SJSA1 (cell line): ENCODE data around the gene SCGB1A1. TPM values are rescaled to one million over a fixed set of nuclear protein-coding genes. Genes with fewer than 3 reads are reported as not detected.
A peak's percentile ranks its signal among the peaks of the same experiment; 100 is the strongest.
"Not testable (repeated sequence)": the region's sequence is repeated elsewhere in the genome, so short reads cannot be mapped to it uniquely, and the experiment has no call there.

Experiments
- DNase-seq, 2 experiments: peaks; one replicate each; pipeline ENCODE4 v3.0.0-alpha.2; 2015 to 2020; ENCODE audit warnings: low spot score in 2 of 2, low read depth in 1 of 2
- H3K27ac ChIP-seq: fragments of 250-450 bp; sonication (Bioruptor Pico); 2 replicates; pipeline ENCODE4 v1.5.1; 2020; ENCODE audit warnings: mild to moderate bottlenecking, moderate library complexity
- H3K27me3 ChIP-seq: fragments of 250-450 bp; sonication (Bioruptor Pico); replicated peaks from 2 replicates; pipeline ENCODE4 v1.5.1; 2020; ENCODE audit warnings: mild to moderate bottlenecking, moderate library complexity
- H3K36me3 ChIP-seq: fragments of 250-450 bp; sonication (Bioruptor Pico); 2 replicates; pipeline ENCODE4 v1.5.1; 2020; ENCODE audit warnings: mild to moderate bottlenecking
- H3K4me1 ChIP-seq: fragments of 250-450 bp; sonication (Bioruptor Pico); replicated peaks from 2 replicates; pipeline ENCODE4 v1.6.1; 2021; ENCODE audit warnings: mild to moderate bottlenecking
- H3K4me3 ChIP-seq: fragments of 250-450 bp; sonication (Bioruptor Pico); 2 replicates; pipeline ENCODE4 v1.5.1; 2020; ENCODE audit warnings: mild to moderate bottlenecking
- H3K9me3 ChIP-seq: fragments of 250-450 bp; sonication (Bioruptor Pico); replicated peaks from 2 replicates; pipeline ENCODE4 v1.5.1; 2020; ENCODE audit warnings: mild to moderate bottlenecking
- total RNA-seq: library from RNA; depleted of rRNA; stranded (reverse); fragments of >200 nt; shearing (Covaris generic); gene quantifications from 2 replicates; pipeline ENCODE4 v1.2.3, GENCODE V29; 2014; rRNA removed

Gene SCGB1A1, protein sequence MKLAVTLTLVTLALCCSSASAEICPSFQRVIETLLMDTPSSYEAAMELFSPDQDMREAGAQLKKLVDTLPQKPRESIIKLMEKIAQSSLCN
- total RNA-seq: not detected in 2 replicates

DNA sequence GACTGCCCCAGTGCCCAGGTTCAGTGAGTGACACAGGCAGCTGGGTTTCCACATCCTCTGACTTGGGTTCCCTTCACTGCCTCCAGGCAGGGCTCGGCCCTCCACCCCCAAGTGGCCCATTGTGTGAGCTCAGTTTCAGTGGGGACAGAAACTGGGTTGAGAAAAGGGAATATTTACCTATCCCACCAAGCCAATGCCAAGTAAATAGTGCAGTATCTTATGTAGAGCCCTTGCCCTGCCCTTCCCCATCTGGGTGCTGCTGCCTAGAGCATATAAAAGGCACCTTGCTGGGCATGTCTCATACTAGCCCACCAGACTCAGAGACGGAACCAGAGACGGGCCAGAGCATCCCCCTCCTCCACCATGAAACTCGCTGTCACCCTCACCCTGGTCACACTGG is at the start of gene SCGB1A1:
TSS of gene SCGB1A1 (plus strand) at position 301 of the 400 bp plus-strand sequence. CDS start at position 364, 63 bp downstream.
- Histone ChIP-seq H3K9me3 (no peaks in the 10 kb centered on the region; the same call in 1 of the 2 replicates), H3K27me3 (no peaks in the 10 kb centered on the region), H3K27ac (no peak within 1 kb of the TSS), H3K4me3 (no peak within 1 kb of the TSS), H3K36me3 (no peaks in the 10 kb centered on the region), H3K4me1 (peaks cover 9% of the 10 kb centered on the region; the same call in 1 of the 2 replicates)
- DNase-seq: no peak

DNA sequence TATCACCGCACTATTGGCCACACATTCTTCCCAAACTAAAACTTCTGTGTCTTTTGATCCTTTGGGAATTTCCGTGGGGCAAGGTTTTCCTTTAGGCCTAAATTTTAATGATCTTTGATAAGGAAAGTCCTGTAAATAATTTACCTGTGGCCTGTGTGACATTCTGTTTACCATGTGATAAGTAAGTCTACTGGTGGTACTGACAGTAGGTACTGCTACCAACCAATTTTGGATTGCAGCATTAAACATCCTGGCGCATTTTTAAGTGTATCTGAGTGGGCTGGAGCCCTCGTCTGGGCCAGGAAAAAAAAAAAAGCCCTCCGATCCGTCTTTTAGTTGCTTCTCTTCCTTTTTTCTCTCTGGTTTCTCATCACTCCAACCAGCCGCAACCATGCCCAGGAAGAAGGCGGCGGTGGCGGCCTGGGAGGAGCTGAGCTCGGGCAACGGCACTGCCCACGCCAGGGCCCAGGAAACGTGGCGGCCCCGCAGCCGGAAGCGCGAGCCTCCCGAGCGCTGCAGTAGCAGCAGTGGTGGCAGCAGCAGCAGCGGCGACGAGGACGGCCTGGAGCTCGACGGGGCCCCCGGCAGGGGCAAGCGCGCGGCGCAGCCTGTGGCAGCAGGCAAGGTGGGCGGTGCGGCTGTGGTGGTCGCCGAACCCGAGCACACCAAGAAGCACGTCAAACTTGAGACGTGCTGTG is 47.9 kb upstream of the SCGB1A1 start:
- H3K9me3 ChIP-seq: no peaks in the 10 kb centered on the region
- H3K27me3 ChIP-seq: no peaks in the 10 kb centered on the region; the same call in 1 of the 2 replicates
- no peak for DNase-seq
- no peaks in the 10 kb centered on the region for H3K4me1 ChIP-seq
- no peak overlapping the region for H3K27ac ChIP-seq
- H3K4me3 ChIP-seq: no peak overlapping the region
- H3K36me3 ChIP-seq: no peaks in the 10 kb centered on the region

DNA sequence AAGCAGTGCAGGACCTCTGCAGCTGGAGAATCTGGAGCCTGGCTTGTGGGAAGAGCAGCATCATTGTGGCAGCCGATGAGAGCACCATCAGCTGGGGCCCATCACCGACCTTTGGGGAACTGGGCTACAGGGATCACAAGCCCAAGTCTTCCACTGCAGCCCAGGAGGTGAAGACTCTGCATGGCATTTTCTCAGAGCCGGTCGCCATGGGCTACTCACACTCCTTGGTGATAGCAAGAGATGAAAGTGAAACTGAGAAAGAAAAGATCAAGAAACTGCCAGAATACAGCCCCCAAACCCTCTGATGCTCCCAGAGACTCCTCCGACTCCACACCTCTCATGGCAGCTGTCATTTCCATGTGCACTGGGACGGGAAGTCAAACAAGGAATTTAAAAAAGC is 46.0 kb upstream of the SCGB1A1 start:
- Histone ChIP-seq H3K27ac (no peak overlapping the region), H3K4me3 (no peak overlapping the region), H3K9me3 (no peaks in the 10 kb centered on the region), H3K4me1 (no peaks in the 10 kb centered on the region), H3K36me3 (no peaks in the 10 kb centered on the region), H3K27me3 (no peaks in the 10 kb centered on the region; the same call in 1 of the 2 replicates)
- DNase-seq: no peak

DNA sequence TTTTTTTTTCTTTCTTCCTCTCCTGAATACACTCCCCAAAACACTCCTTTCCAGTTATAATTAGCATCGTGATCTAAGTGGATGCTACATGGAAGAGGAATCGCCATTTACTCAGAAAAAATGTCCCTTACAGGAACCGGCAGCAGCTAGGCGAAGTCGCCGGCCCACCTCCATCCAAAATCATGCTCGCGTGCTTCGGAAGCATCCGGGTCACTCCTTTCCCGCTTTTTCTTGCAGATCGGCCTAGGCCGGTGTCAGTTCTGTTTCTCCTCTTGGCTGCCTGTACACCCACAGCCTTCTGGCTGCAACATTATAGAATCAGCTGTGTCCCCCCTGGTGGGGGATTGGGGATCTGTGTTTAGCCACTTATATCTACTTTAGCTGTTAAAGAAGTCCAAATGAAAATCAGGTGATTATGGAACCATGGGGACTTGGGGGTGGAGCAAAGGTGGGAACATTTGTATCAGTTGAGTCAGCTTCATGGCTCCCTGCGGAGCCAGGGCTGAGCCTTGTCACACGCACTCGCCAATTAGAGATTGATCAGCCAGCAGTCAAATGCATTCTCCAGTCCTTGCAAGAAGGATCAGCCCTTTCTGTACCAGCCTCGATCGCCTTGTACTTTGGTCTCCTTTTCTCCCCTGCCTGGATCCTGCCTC is 45.2 kb upstream of the SCGB1A1 start:
- no peaks in the 10 kb centered on the region for H3K36me3 ChIP-seq
- H3K27me3 ChIP-seq: no peaks in the 10 kb centered on the region; the same call in 1 of the 2 replicates
- no peaks in the 10 kb centered on the region for H3K9me3 ChIP-seq
- no peak for DNase-seq
- H3K27ac ChIP-seq: no peak overlapping the region
- no peak overlapping the region for H3K4me3 ChIP-seq
- no peaks in the 10 kb centered on the region for H3K4me1 ChIP-seq

DNA sequence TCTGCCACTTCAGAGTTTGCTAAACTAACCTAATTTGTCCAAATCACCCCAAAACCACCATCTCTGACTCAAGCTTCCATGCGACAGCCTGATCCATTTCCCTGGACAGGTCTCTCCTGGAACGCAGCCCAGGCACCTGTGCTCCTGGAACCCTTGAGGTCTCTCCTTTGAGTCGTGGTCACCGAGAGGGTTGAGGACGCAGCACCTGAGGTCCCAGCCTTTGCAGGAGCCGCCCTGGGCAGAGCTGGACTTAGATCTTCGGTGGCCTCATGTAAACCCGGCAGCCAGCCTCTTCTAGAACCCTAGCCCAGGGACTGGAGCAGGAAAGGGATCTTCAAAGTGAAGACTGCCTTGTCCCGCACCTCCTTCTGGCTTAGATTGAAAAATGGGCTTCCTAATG is 44.0 kb upstream of the SCGB1A1 start:
- Histone ChIP-seq H3K27ac (no peak overlapping the region), H3K4me1 (no peaks in the 10 kb centered on the region), H3K9me3 (no peaks in the 10 kb centered on the region), H3K4me3 (no peak overlapping the region), H3K36me3 (no peaks in the 10 kb centered on the region), H3K27me3 (no peaks in the 10 kb centered on the region; the same call in 1 of the 2 replicates)
- DNase-seq: no peak

DNA sequence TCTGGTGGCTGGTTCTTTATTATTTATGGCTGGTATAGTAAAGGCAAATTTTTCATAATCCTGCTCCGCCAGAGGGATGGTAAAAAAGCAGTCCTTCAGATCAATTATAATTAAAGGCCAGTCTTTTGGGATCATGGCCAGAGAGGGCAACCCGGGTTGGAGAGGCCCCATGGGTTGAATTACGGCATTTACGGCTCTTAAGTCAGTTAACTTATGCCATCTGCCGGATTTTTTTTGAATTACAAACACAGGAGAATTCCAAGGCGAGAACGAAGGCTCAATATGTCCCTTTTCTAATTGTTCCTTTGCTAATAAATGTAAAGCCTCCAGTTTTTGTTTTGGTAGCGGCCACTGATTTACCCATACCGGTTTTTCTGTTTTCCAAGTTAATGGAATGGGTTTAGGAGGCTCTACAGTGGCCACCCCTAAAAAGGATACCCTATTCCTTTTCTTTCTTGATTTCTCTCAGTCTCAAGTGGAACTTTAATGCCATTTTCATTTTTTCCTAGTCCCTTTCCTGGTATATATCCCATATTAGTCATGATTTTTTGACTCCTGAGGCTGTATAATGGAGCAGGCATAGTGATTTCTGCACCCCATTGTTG is 40.3 kb upstream of the SCGB1A1 start:
- not testable (repeated sequence) for H3K36me3 ChIP-seq, H3K4me3 ChIP-seq, H3K9me3 ChIP-seq, H3K27ac ChIP-seq, H3K27me3 ChIP-seq, H3K4me1 ChIP-seq
- DNase-seq: peak in 1 of 2 experiments; percentile 44

DNA sequence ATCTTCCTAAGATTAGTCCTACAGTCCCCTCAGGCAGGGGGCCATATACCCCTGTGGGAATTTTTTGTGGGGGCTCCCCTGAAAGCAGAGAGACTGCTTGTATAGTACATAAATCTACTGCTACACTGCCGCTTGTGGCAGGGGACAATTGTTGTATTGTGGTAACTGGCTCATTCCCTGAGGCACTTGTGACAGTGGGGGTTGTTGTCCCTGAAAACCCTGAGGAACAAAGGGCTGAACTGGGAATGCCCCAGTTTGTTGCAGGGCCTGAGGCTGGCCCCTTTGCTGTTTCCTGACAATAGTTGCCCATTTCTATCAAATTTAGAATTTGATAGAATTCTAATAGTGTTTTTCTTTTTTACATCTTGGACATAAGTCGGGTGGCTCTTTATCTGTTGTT is 39.2 kb upstream of the SCGB1A1 start:
- not testable (repeated sequence) for H3K27me3 ChIP-seq, H3K4me3 ChIP-seq, H3K27ac ChIP-seq, H3K36me3 ChIP-seq, H3K9me3 ChIP-seq, H3K4me1 ChIP-seq, DNase-seq

DNA sequence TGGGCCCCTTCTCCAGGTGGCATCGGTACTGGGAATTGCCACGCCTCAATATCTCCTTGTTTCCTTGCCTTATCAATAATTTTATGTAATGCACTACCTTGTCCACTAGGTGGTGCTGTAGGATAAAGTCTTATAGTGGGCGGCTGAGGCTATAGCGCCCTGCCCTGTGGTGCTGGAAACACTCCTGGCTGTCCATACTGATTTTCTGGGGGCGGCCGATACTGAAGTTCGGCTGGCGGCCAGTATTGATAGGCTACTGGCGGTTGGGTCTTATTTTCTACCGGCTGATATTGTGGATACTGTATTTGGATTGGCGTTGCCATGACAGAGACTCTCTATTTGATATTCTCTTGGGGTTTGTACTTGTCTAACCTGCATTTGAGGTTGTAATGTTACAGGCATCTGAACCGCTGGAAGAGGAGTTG is 38.0 kb upstream of the SCGB1A1 start:
- not testable (repeated sequence) for H3K4me3 ChIP-seq, H3K9me3 ChIP-seq, H3K36me3 ChIP-seq, H3K4me1 ChIP-seq, H3K27ac ChIP-seq, H3K27me3 ChIP-seq
- DNase-seq: peak in 1 of 2 experiments; percentile 84

DNA sequence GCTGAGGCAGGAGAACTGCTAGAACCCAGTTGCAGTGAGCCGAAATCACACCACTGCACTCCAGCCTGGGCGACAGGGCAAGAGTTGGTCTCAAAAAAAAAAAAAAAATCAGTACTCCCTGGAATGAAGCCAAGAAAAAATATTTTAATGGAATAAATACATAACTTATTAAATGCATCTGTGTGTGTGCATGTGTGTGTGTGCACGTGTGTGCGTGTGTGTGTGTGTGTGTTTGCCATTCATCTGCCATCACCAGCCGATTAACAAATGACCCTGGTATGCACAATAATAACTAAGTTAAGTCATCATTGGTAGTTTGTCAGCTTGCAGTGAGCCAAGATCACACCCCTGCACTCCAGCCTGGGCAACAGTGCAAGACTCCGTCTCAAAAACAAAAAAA is 35.0 kb upstream of the SCGB1A1 start:
- no peak overlapping the region for H3K4me3 ChIP-seq
- H3K9me3 ChIP-seq: no peaks in the 10 kb centered on the region
- no peaks in the 10 kb centered on the region for H3K36me3 ChIP-seq
- no peaks in the 10 kb centered on the region for H3K4me1 ChIP-seq
- peaks cover 2% of the 10 kb centered on the region; the same call in 1 of the 2 replicates for H3K27me3 ChIP-seq
- no peak overlapping the region for H3K27ac ChIP-seq
- DNase-seq: no peak

DNA sequence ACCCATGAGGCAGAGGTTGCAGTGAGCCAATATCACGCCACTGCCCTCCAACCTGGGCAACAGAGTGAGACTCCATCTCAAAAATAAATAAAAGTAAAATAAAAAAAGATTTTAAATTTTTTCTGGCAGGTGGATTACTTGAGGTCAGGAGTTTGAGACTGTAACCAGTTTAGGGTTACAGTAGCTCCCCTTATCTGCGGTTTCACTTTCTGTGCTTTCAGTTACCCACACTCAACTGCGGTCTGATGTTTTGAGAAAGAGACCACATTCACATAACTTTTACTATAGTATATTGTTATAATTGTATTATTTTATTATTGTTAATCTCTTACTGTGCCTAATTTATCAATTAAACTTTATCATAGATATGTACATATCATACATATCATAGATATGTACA is 32.8 kb upstream of the SCGB1A1 start:
- not testable (repeated sequence) for DNase-seq, H3K27ac ChIP-seq, H3K9me3 ChIP-seq

DNA sequence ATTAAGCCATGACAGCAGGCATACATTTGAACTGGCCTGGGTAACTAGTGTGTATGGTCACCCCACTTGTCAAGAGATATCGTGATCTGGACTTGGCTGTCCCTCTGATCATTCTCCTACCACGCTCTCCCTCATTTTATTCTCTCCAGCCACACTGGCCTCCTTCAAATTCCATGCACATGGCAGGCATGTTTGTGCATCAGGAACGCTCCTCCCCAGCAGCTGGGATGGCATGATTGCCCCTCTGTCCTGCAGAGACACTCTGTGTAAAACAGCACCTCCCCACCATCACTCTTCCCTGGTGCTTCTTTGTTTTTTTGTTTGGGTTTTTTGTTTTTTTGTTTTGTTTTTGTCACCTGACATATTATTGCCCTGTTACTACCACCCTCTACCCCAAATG is 31.5 kb upstream of the SCGB1A1 start:
- H3K27me3 ChIP-seq: peaks cover 5% of the 10 kb centered on the region; the same call in 1 of the 2 replicates
- no peaks in the 10 kb centered on the region for H3K4me1 ChIP-seq
- H3K36me3 ChIP-seq: no peaks in the 10 kb centered on the region
- no peak overlapping the region for H3K27ac ChIP-seq
- H3K9me3 ChIP-seq: no peaks in the 10 kb centered on the region
- no peak overlapping the region for H3K4me3 ChIP-seq
- DNase-seq: no peak

More for the DNA sequence above, 32.8 kb upstream of the SCGB1A1 start:
- H3K4me3 ChIP-seq, H3K27me3 ChIP-seq, H3K36me3 ChIP-seq, H3K4me1 ChIP-seq: not testable (repeated sequence)

DNA sequence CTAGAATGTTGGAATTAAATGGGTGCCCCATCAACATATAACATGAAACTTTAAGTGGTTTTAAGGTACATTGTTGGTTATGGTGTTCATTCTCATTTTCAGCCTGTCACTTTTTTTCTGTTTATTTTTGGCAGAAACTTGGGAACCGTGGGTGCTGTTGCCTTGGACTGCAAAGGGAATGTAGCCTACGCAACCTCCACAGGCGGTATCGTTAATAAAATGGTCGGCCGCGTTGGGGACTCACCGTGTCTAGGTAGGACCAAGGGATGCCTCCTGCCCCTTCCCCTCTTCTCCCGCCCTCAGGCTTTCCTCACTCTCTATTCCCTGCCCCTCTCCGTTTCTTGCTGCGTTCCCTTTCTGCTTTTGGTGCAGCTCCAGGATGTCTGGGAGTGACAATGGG is 29.8 kb upstream of the SCGB1A1 start:
- no peak for DNase-seq
- Histone ChIP-seq H3K36me3 (no peaks in the 10 kb centered on the region), H3K27me3 (peaks cover 5% of the 10 kb centered on the region; the same call in 1 of the 2 replicates), H3K4me3 (no peak overlapping the region), H3K9me3 (no peaks in the 10 kb centered on the region), H3K27ac (no peak overlapping the region), H3K4me1 (no peaks in the 10 kb centered on the region)

DNA sequence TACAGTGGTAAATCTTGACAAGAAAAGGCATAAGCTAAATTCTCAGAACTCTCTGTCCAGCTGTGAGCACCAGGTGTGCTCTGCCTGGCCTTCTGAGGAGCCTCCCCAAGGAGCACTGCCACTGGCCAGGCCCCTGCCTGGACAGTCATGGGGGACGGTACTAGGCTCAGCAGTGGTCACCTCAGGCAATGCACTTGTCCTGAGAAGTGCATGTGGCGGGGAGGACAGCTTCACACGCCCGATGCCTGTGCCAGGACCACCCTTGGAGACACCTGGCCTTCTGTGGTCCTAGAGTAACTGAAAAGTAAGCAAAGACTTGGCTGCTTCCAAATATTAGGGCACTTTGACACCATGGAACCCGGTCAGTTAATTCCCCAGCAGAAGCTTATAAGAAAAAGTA is 28.6 kb upstream of the SCGB1A1 start:
- Histone ChIP-seq H3K27me3 (peaks cover 5% of the 10 kb centered on the region; the same call in 1 of the 2 replicates), H3K9me3 (no peaks in the 10 kb centered on the region), H3K27ac (no peak overlapping the region), H3K4me3 (no peak overlapping the region), H3K36me3 (no peaks in the 10 kb centered on the region), H3K4me1 (peaks cover 2% of the 10 kb centered on the region)
- DNase-seq: no peak

DNA sequence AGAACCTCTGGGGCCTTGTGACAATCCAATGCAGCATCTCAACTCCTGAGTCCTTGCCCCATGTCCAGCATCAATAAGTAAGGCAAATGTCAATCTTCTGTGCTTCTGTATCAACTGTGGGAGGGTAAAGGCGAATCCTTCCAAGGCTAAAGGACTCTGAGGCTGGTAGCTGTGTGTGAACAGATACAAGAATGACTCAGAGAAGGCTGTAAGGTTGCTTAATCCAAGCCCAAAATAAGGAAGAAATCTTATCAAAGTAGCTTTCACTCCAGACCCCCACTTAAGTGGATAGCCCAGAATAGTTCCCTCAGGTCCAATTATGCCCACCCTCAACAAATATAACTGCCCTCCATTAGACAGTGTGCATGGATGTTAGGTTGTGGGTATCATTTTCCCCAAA is 28.1 kb upstream of the SCGB1A1 start:
- H3K36me3 ChIP-seq: no peaks in the 10 kb centered on the region
- no peaks in the 10 kb centered on the region for H3K9me3 ChIP-seq
- peaks cover 5% of the 10 kb centered on the region for H3K4me1 ChIP-seq
- no peak overlapping the region for H3K27ac ChIP-seq
- DNase-seq: no peak
- H3K4me3 ChIP-seq: no peak overlapping the region
- peaks cover 5% of the 10 kb centered on the region; the same call in 1 of the 2 replicates for H3K27me3 ChIP-seq
